Measurements from ENCODE around the gene LCAT.
"Not testable (repeated sequence)": the region's sequence is repeated elsewhere in the genome, so short reads cannot be mapped to it uniquely, and the experiment has no call there.

DNA sequence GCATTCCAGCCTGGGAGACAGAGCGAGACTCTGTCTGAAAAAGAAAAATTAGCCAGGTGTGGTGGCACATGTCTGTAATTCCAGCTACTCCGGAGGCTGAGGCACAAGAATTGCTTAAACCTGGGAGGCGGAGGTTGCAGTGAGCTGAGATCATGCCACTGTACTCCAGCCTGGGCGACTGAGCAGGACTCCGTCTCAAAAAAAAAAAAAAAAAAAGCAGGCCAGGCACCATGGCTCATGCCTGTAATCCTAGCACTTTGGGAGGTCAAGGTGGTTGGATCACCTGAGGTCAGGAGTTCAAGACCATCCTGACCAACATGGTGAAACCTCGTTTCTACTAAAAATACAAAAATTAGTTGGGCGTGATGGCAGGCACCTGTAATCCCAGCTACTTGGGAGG is 28.4 kb upstream of the LCAT start:
- TF ChIP-seq, protein P1, sequence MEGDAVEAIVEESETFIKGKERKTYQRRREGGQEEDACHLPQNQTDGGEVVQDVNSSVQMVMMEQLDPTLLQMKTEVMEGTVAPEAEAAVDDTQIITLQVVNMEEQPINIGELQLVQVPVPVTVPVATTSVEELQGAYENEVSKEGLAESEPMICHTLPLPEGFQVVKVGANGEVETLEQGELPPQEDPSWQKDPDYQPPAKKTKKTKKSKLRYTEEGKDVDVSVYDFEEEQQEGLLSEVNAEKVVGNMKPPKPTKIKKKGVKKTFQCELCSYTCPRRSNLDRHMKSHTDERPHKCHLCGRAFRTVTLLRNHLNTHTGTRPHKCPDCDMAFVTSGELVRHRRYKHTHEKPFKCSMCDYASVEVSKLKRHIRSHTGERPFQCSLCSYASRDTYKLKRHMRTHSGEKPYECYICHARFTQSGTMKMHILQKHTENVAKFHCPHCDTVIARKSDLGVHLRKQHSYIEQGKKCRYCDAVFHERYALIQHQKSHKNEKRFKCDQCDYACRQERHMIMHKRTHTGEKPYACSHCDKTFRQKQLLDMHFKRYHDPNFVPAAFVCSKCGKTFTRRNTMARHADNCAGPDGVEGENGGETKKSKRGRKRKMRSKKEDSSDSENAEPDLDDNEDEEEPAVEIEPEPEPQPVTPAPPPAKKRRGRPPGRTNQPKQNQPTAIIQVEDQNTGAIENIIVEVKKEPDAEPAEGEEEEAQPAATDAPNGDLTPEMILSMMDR (IDR thresholded peaks at IDR 0.05; ENCODE audit: low read depth, low read length): not testable (repeated sequence)
- TF ChIP-seq EZH2phosphoT487 (IDR thresholded peaks at IDR 0.05; ENCODE audit: low read depth): not testable (repeated sequence)
